Measurements from ENCODE around the gene PMS2.

GRCh38 chr7:6012355-6013104 is 3.7 kb upstream of the PMS2 start:
- TF ChIP-seq, protein P1, sequence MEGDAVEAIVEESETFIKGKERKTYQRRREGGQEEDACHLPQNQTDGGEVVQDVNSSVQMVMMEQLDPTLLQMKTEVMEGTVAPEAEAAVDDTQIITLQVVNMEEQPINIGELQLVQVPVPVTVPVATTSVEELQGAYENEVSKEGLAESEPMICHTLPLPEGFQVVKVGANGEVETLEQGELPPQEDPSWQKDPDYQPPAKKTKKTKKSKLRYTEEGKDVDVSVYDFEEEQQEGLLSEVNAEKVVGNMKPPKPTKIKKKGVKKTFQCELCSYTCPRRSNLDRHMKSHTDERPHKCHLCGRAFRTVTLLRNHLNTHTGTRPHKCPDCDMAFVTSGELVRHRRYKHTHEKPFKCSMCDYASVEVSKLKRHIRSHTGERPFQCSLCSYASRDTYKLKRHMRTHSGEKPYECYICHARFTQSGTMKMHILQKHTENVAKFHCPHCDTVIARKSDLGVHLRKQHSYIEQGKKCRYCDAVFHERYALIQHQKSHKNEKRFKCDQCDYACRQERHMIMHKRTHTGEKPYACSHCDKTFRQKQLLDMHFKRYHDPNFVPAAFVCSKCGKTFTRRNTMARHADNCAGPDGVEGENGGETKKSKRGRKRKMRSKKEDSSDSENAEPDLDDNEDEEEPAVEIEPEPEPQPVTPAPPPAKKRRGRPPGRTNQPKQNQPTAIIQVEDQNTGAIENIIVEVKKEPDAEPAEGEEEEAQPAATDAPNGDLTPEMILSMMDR (IDR thresholded peaks at IDR 0.05 in 2 of 3, conservative IDR thresholded peaks at IDR 0.05 in 1 of 3; ENCODE audit: control insufficient read depth in 2 of 3, extremely low read depth in 1 of 3, insufficient read depth in 1 of 3, low read depth in 3 of 3, low read length in 3 of 3): no peak
- TF ChIP-seq, protein P2, sequence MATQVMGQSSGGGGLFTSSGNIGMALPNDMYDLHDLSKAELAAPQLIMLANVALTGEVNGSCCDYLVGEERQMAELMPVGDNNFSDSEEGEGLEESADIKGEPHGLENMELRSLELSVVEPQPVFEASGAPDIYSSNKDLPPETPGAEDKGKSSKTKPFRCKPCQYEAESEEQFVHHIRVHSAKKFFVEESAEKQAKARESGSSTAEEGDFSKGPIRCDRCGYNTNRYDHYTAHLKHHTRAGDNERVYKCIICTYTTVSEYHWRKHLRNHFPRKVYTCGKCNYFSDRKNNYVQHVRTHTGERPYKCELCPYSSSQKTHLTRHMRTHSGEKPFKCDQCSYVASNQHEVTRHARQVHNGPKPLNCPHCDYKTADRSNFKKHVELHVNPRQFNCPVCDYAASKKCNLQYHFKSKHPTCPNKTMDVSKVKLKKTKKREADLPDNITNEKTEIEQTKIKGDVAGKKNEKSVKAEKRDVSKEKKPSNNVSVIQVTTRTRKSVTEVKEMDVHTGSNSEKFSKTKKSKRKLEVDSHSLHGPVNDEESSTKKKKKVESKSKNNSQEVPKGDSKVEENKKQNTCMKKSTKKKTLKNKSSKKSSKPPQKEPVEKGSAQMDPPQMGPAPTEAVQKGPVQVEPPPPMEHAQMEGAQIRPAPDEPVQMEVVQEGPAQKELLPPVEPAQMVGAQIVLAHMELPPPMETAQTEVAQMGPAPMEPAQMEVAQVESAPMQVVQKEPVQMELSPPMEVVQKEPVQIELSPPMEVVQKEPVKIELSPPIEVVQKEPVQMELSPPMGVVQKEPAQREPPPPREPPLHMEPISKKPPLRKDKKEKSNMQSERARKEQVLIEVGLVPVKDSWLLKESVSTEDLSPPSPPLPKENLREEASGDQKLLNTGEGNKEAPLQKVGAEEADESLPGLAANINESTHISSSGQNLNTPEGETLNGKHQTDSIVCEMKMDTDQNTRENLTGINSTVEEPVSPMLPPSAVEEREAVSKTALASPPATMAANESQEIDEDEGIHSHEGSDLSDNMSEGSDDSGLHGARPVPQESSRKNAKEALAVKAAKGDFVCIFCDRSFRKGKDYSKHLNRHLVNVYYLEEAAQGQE (IDR thresholded peaks at IDR 0.05; ENCODE audit: low read depth, low read length): no peak
- TF ChIP-seq CREB1 (IDR thresholded peaks at IDR 0.05; ENCODE audit: low read depth) (no peak), BACH1 (IDR thresholded peaks at IDR 0.05; ENCODE audit: borderline replicate concordance) (no peak), PBX3 (IDR thresholded peaks at IDR 0.05; ENCODE audit: insufficient replicate concordance, low read depth, low read length) (no peak), SP1 (IDR thresholded peaks at IDR 0.05; ENCODE audit: low read depth, low read length) (no peak), EZH2 (IDR thresholded peaks at IDR 0.05; ENCODE audit: borderline replicate concordance, control insufficient read depth, low read depth, low read length) (no peak), EGR1 (IDR thresholded peaks at IDR 0.05; ENCODE audit: borderline replicate concordance in 1 of 2, low read depth in 2 of 2, low read length in 2 of 2) (no peak), NFYB (IDR thresholded peaks at IDR 0.05; ENCODE audit: insufficient read depth, low read depth, low read length) (no peak), ESRRA (IDR thresholded peaks at IDR 0.05; ENCODE audit: low read length) (no peak), POLR2A (IDR thresholded peaks at IDR 0.05; ENCODE audit: low read depth, low read length) (no peak), LARP7 (IDR thresholded peaks at IDR 0.05) (no peak)
